CD4-positive, alpha-beta T cell treated with Interleukin-6 for 4 hours (primary cell): ENCODE measurements around the gene BOD1L1.

Source experiments
- DNase-seq: peaks from one replicate; pipeline ENCODE4 v3.0.0-alpha.2; 2020; ENCODE audit warnings: mixed read lengths

The BOD1L1 gene

DNA sequence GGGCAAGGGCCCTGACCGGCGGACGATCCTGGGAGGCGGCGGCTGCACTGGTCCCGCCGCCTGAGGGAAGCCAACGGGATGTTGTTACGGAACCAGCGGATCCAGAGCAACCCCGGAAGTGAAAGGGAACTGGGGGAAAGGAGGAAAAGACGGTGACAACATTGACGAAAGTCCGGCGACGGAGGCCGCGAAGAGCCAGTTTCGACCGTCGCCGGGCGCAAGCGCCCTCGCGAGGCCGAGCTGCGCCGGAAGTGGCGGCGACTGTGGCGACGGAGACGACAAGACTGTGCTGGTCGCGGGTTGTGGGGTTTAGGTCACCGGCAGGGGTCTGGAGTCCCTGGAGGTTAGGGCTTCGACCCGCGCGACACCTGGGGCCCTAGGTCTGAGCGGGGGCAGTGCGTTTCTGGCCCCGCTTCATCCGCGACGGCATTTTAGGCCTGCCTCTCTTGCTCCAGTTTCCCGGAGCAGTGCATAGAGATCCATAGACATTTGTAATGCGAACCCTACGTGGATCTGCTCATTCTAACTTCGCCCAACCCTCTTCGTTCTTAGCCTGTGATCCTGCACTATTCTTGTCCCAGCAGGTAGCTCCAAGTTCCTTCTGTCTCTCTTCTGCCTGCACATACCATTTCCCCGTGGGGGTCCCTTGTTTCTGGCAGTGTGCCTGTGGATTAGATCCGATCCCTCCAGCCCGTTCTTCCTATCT is at the start of gene BOD1L1:
TSS of gene BOD1L1 (minus strand) at position 120 of the 706 bp plus-strand sequence. CDS start 138 bp downstream, outside the sequence.
- DNase-seq = peak; percentile 86

DNA sequence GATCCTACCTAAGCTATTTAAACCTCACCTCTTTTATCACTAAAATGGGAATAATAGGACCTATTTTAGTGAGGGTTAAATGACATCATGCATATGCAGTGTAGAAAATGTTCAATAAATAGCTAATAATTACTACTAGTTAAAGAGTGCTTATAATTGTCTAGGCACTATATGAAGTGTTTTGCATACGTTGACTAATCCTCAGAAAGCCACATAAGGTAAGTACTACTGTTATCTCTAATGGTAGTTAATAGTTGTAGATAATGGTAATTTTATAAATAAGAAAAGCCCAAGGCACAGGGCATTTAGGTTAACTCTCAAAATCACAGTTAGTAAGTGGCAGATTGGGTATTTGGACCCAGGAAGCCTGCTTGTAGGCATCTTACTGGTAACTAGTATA is 47.4 kb upstream of the BOD1L1 start:
- DNase-seq = no peak

DNA sequence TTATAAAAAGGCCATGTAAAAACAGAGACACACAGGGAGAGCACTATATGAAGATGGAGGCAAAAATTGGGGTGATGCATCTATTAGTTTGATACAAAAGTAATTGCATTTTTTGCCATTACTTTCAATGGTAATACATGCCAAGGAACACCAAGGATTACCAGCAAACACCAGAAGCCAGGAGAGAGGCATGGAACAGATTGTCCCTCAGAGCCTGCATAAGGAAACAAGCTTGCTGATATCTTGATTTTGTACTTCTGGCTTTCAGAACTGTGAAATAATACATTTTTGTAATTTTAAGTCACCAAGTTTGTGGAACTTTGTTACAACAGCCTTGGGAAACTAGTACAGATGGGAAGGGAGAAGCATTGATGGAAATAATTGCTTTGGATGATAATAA is 45.6 kb upstream of the BOD1L1 start:
- DNase-seq = no peak

DNA sequence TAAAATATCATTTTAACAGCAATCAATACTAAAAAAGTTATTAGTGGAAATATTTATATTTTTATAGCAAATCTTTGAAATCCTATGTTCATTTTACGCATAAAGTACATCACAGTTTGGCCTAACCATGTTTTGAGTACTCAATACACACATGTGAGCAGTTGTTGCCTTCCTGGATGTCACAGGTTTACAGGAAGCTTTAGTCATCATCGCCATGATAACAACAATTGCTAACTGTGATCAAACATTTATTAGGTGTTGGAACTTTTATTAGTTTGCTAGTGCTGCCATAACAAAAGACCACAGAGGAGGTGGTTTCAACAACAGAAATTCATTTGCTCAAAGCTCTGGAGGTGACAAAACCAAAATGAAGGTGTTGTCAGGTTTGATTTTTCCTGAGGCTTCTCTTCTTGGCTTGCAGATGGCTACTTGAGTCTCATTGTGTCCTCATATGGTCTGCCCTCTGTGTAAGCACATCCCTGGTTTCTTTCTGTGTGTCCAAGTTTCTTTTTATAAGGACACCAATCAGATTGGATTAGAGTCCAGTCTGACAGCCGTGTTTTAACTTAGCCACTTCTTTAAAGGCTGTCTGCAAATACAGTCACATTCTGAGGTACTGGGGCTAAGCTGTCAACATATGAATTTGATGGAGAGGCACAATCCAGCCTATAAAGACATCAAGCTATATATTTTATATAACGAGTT is 43.1 kb upstream of the BOD1L1 start:
- DNase-seq = no peak

DNA sequence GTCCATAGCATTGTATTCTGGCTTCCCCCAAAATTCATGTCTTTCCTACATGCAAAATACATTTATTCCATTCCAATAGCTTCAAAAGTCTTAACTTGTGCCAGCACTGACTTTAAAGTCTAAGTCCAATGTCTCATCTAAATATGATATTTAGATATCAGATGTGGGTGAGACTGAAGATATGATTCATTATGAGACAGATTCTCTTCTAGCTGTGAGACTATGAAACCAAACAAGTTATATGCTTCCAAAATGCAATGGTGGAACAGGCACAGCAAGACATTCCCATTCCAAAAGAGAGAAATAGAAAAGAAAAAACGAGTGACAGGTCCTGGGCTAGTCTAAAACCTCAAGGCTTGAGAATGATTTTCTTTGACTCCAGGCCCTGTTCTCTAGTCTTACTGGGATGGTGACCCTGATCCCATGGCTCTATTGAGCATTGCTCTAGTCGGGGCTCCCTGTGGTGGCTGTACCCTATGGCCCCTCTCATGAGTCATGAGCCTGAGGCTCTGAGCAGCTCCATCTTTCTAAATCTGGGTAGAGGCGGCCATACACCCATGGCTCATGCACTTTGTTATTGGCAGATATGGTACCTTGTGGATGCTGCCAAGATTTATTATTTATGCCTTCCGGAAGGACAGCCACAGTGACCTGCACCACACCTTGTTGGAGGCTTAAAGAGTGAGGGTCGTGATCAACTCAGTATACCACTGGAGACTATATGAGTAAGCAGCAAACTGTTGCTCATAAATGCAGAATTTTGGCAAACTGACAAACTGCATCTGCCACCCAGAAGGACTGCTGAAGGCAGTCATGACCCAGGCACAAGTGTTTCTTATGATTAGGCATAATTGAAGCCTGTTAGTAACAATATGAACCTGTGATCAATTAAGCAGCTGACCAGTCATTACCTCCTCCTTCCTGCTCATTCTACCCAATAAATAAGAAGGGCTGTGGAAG is 38.5 kb upstream of the BOD1L1 start:
- no peak for DNase-seq

DNA sequence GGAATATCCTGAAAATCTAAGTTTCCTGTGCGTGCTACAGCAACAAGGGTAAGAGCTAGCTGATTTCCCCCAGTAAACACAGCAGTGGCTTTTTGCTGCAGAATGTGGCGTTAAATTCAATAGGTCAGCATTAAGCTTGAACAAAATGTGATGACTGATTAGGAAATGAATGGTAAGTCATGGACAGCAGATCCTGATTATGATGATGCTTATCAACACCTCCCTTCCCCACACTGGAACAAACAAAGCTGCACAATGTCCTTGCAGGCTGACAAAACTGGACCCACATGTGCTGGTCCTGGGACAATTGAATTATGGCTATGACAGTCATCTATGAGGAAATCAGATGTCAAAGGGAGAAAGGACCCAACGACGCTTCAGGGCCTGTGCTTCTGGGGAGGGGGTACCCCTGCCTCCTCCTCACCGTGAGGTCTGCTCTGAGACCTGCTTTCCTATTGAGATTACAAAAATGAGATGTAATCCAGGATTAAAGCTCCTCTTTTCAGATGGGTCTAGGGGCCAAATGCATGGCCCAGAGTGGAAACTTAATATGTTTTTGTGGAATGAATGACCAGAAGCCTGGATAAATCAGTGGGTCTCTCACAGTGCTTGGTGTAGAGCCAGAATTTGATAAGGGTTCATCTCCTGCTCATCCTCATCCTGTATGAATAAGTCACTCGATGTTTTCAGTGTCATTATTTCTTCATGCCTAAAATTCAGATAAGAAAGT is 32.0 kb upstream of the BOD1L1 start:
- no peak for DNase-seq

DNA sequence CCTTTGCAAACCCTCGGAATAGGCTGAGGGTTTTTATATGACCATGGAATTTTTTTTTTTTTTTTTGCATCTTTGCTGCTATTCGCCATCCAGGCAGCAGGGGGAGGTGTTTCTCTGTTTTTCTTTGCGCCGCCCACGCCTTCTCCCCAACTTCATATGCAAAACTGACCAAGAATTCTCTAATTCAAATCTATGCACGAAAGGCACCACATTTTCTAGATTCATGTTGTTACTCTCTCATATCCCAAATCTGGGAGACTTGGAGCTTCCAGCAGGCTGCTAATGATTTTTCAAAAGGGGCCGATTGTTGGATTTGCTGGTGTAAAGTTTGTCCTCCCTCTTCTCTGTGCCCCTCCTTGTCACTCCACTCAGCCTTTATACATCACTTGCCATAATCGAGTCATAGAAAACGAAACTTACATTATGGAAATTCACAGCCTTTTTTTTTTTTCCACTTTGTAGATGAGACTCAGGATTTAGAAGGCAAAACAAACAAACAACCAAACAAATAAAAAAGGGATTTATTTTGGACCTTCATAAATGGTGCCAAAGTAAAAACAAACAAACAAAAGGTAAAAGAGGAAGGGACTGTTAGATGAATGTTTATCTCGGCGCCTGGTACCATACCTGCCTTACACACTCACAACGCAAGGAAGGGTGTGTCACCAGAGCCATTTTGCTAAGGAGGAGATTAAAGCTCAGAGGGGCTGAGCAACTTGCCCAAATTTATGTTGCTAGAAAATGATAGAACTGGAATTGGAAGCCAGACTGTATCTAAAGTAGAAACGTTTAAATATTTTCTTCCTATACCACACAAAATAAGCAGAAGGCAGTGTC is 29.3 kb upstream of the BOD1L1 start:
- peak; percentile 72 for DNase-seq

DNA sequence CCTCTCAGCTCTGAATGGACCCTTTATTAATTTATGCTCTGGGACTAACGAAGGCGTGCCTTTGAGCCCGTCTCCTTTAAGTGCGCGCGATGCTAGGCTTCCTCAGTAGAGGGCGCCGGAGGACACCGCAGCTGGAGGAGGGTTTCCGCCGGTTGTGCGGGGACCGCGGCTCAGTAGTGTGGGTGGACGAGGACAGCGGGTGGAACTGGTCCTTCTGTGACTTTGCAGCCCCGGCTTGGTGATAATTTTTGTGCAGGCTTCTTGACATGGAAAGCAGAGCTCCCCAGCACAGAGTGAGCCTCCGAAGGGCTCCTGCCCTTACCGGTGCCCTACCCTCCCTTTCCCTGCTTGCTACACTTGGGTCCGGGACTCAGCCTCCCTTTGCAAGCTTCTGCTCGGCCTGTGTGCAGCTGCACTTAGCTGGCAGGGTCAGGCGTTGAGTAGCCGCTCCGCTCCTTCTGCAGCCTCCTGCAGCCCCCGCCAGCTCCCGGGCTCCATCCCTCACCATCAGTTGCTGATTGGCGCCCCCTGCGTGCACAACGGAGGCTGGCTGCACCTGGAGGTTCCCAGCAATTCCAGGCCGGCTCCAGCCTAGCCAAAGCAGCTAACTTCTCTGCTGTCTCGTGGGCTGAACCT is 26.8 kb upstream of the BOD1L1 start:
- peak; percentile 82 for DNase-seq

DNA sequence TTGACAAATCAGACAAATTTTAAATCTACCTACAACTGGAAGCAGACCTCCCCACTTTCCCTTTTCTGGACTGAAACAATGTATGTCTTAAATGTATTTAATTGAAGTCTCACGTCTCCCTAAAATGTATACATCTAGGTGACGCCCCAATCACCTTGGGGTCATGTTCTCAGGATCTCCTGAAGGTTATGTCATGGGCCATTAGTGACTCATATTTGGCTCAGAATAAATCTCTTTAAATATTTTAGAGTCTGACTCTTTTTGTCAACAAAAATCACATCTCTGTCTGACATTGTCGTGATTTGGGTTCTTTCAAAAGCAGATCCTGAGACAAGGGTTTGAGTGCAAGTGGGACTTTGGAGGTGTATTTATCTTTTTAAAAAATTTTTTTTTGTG is 26.2 kb upstream of the BOD1L1 start:
- no peak for DNase-seq

DNA sequence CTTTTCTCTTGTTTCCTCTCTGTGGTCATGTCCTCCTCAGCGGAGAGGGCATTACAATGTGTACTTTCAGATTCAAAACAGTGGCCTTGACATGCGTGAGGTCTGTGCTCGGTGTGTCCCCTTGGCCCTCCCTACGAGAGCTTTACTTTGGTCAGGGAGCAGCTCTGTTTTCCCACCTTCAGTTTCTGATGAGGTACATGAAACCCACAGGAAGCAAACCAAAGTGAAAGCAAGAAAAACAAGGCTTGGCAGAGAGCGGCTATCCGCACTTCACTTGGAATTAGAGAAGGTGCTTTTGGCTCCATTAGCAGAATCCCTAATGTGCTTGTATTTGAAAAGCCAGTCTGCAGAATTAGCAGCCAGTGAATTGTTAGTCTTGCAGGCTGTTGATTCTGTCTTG is 19.5 kb upstream of the BOD1L1 start:
- no peak for DNase-seq

DNA sequence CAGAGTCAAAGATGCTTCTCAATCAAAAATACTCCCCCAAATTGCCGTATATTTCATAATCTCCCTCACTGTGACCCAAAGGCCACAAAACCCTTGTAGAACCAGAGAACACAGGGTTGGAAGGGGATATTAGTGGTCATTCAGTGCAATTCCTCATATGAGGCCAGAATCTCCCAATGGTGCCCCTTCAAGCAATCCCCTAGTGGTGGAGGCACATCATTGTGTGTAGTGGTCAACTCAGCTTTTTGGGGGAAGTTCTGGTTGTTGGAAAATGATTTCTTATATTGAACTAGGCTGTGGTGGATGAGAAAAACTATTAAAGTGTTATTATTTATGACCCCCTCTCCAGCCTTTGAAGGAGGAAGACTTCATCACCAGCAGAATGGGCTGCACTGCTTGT is 17.6 kb upstream of the BOD1L1 start:
- DNase-seq = no peak

DNA sequence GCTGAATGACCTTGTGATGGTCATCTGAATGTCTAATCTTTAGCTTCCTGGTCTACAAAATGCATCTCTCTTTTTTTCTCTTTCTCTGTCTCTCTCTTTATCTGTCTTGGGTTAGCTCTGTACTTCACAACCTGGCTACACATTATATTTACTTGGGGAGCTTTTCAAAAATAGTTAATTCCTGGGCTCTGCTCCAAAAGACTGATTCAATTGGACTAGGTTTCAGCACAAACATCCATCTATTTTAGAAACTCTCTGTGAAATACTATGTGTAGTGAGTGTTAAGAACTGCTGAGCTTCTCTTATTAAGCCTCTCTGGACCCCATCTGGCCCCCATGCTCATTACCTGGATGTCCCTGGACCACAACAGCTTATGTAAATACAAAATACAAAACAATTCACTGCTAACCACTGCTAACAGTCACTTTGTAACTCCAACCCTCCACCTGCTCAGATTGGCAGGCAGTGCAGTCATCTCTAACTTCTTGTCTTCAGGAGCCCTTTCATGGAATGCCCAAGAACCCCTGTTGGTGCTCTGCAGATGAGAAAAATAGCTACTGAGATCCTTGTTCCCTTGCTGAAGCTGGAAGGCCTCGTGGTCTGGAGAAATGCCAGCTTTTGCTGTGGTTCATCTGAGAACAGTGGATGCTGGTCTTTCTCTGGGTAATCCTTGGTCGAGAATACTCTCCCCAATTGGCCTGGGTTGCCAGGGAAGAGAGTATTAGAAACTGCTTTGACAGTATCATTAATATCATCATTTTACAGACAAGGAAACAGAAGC is 14.8 kb upstream of the BOD1L1 start:
- no peak for DNase-seq

DNA sequence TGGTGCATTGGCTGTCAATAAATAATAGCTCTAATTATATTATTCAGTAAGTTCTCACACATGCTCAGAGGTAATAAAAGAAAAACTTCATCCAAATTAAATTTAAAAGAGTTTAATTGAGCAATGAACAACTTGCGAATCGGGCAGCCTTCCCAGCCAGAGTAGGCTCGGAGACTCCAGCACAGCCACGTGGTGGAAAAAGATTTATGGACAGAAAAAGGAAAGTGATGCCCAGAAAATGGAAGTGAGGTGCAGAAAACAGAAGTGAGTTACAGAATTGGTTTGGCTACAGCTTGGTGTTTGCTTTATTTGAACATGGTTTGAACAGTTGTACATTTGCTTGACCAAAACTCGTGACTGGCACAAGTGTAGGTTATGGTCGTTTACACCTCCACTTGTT is 13.6 kb upstream of the BOD1L1 start:
- no peak for DNase-seq

DNA sequence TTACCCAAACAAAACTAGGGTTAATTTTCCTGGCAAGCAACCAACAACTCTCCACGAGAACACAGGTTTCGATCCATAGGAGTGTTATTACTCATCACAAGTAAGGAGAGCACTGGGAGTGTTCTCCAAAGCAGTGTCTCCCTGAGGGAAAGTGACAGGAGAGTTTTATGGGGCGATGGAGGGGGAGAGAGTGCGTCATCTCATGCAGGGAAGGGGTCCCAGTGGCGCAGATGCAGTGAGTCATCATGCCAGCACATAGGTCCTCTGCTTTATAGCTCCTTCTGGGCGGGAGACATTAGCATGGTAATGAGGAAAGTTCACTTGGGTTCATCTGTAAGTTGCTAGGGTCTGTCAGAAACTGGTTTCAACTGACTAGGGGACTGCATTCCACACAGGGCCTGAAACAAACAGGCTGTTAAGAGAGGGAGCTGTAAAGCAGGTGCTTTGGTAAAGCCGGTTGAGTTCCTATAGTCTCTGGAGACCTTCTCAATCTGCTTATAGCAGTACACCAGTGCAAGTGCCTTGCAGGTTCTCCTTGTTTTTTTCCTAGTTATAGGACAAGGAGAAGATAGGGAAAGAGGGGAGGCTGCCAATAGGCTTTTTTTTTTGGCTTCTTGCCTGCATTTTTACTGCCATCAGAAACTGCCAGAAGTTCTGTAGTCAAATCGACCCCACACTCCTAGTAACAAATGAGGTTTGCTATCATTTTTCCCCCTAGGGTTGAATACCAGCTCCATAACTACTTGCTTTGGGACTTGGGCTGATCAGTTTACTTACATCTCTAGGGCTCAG is 12.8 kb upstream of the BOD1L1 start:
- no peak for DNase-seq

DNA sequence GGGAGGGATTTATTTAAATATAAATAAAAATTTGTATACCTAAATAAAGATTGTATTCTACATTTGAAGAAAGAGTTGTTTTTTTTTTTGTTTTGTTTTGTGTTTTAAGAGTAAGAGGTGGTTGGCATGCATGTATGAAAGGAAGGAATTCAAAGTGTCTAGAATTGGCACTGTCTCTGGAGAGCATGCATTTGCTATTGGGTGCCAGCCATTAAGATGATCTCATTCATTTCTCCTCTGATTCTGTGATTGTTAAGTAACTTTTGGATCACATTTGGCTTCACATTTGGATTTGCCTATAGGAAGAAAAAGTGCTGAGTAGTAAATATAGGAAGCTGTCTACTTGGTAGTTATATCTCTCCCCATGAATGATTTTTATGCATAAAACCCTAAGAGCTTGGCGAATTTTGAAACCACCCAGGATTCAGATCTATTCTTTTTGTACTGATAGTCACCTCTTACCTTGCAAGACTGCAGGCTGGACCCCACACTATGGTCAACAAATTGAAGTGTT is 7.8 kb upstream of the BOD1L1 start:
- DNase-seq = no peak

DNA sequence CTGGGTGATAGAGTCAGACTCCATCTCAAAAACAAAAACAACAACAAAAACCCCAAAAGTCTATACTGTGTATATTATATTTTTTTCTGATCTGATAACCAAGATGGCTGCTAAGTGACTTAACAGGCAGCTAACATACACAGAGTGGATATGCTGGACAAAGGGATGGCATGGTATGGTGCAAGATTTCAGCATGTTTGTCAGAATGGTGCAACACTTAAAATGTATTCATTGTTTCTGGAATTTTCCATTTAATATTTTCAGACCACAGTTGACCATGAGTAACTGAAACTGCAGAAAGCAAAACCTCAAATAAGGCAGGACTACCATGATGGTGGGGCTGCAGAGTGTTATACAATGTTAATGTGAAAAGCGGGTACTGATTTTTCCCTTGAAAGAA is 6.1 kb upstream of the BOD1L1 start:
- no peak for DNase-seq

DNA sequence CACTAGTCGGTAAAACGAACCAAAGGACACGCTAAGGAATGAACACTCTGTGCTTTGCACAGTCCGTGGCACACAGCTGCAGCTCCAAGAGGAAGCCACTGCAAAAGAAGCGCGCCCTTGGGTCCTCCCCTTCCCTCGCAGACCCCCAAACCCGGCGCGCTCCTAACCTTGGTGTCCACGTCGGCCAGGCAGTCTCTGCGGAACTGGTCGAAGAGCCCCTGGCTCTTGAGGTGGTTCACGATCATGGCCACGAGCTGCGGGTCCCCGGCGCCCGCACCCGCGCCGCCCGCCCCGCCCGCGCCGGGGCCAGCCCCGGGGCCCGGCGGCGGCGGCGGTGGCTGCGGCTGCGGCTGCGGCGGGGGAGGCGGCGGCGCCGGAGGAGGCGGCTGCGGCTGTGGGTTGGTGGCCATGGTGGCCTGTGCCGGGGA is 333 bp downstream of the BOD1L1 start:
- DNase-seq = no peak

DNA sequence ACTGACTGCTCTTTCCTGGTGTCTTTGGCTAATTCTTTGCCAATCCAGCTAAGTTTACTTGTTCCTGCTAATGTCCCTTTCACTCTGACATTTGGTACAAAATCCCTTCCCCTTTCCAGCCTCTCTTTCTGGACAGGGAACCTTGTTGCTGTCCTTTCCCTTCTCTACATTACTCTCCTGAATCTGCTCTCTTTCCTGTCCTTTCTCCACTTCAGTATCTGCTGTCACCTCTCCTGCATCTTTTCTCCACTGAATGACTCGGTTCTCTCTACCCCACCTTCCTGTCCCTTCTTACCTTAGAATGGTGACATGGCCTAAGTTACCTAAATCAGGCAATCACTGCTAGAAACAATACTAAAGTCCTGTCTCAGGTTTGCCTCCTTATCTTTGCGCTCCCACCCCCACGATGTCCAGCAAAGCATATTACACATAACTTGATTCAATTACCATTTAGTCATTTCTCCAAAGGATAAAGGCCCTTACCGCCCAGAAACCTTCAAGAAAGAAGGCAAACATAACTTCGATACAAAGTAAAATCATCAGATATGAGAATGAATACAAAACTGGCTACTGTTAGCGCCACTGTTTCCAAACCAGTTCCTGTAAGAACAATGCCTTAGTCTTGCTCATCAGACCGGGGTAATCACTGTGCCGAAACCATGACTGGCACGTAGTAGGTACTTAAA is 890 bp downstream of the BOD1L1 start:
- no peak for DNase-seq
